MM.1S (cell line): ENCODE results near the gene LRRC23.

Experiments
- DNase-seq: peaks from one replicate; pipeline ENCODE4 v3.0.0-alpha.2; 2015
- H2AFZ ChIP-seq: fragments of 300-600 bp; sonication (generic); 2 replicates; pipeline ENCODE4 v1.6.0; 2016; ENCODE audit warnings: antibody characterized with exemption, low read length
- H3F3A ChIP-seq: fragments of 300-600 bp; sonication (generic); 2 replicates; pipeline ENCODE4 v1.6.1; 2016; ENCODE audit warnings: mild to moderate bottlenecking, antibody characterized with exemption, low read length, moderate library complexity, mixed read lengths; ENCODE audit not compliant: insufficient read depth
- H3K27ac ChIP-seq: fragments of 300-600 bp; sonication (generic); 2 replicates; pipeline ENCODE4 v1.5.1; 2016; ENCODE audit warnings: mild to moderate bottlenecking, low read length
- H3K27me3 ChIP-seq: fragments of 300-600 bp; sonication (generic); replicated peaks from 2 replicates; pipeline ENCODE4 v1.6.0; 2016; ENCODE audit warnings: low read length; ENCODE audit not compliant: insufficient read depth
- H3K36me3 ChIP-seq: fragments of 300-600 bp; sonication (generic); replicated peaks from 2 replicates; pipeline ENCODE4 v1.6.1; 2016; ENCODE audit warnings: mild to moderate bottlenecking, low read length, mixed read lengths; ENCODE audit not compliant: insufficient read depth
- H3K4me1 ChIP-seq: fragments of 300-600 bp; sonication (generic); 2 replicates; pipeline ENCODE4 v1.6.1; 2016; ENCODE audit warnings: low read length, mixed read lengths
- H3K4me2 ChIP-seq: fragments of 300-600 bp; sonication (generic); 2 replicates; pipeline ENCODE4 v1.6.0; 2016; ENCODE audit warnings: low read depth, low read length
- H3K4me3 ChIP-seq: fragments of 300-600 bp; sonication (generic); 2 replicates; pipeline ENCODE4 v1.5.1; 2016; ENCODE audit warnings: low read length, mixed read lengths
- H3K79me2 ChIP-seq: fragments of 300-600 bp; sonication (generic); 2 replicates; pipeline ENCODE4 v1.6.1; 2016; ENCODE audit warnings: mixed run types, low read length, mixed read lengths
- H3K9ac ChIP-seq: fragments of 300-600 bp; sonication (generic); 2 replicates; pipeline ENCODE4 v1.6.1; 2016; ENCODE audit warnings: low read length, mixed read lengths
- H3K9me2 ChIP-seq: fragments of 300-600 bp; sonication (generic); replicated peaks from 2 replicates; pipeline ENCODE4 v1.6.1; 2016; ENCODE audit warnings: mild to moderate bottlenecking, low read length, mixed read lengths; ENCODE audit not compliant: insufficient read depth
- H3K9me3 ChIP-seq: fragments of 300-600 bp; sonication (generic); replicated peaks from 2 replicates; pipeline ENCODE4 v1.6.1; 2016; ENCODE audit warnings: mild to moderate bottlenecking, low read length, mixed read lengths; ENCODE audit not compliant: insufficient read depth
- H4K20me1 ChIP-seq: fragments of 300-600 bp; sonication (generic); 2 replicates; pipeline ENCODE4 v1.6.1; 2016; ENCODE audit warnings: mild to moderate bottlenecking, low read length, moderate library complexity, mixed read lengths; ENCODE audit not compliant: insufficient read depth
- CTCF ChIP-seq: fragments of 300-600 bp; sonication (generic); IDR thresholded peaks from 2 replicates; pipeline ENCODE4 v1.5.1; 2016; ENCODE audit warnings: antibody characterized with exemption, low read length, mixed read lengths
- EZH2 ChIP-seq: fragments of 300-600 bp; sonication (generic); optimal IDR thresholded peaks from 2 replicates; pipeline ENCODE3; 2017; ENCODE audit warnings: low read depth, mild to moderate bottlenecking, antibody characterized with exemption, low read length, mixed read lengths
- EZH2phosphoT487 ChIP-seq: fragments of 300-600 bp; sonication (generic); IDR thresholded peaks from 2 replicates; pipeline ENCODE4 v1.6.1; 2018; ENCODE audit warnings: antibody characterized with exemption, low read length

Gene LRRC23

GRCh38 chr12:6943722-6944380, 39.2 kb downstream of the LRRC23 start, which contains the start of the genes C12orf57 and RNU7-1:
Gene C12orf57, plus strand, starts transcription at chr12:6944022. Its CDS starts 100 bp downstream, at chr12:6944122.
Gene RNU7-1, plus strand, starts transcription at chr12:6943816.
- H4K20me1 ChIP-seq: no peaks in the 10 kb centered on the region
- H3K4me1 ChIP-seq: peaks cover 17% of the 10 kb centered on the region
- peak within 1 kb of the TSS; percentile 47; the same call in 1 of the 2 replicates for H2AFZ ChIP-seq
- peak within 1 kb of the TSS; percentile 87 for H3K9ac ChIP-seq
- H3K4me2 ChIP-seq: peak within 1 kb of the TSS; percentile 84
- no peaks in the 10 kb centered on the region for H3K36me3 ChIP-seq
- H3K4me3 ChIP-seq: peak within 1 kb of the TSS; percentile 90
- no peaks in the 10 kb centered on the region for H3K27me3 ChIP-seq
- H3K27ac ChIP-seq: peak within 1 kb of the TSS; percentile 93
- H3K9me3 ChIP-seq: no peaks in the 10 kb centered on the region
- no peak for TF ChIP-seq EZH2
- TF ChIP-seq EZH2phosphoT487: no peak
- no peak for TF ChIP-seq CTCF
- peak; percentile 87 for DNase-seq
- H3K9me2 ChIP-seq: no peaks in the 10 kb centered on the region
- H3F3A ChIP-seq: peaks cover 48% of the 10 kb centered on the region
- H3K79me2 ChIP-seq: peaks cover 9% of the 10 kb centered on the region; the same call in 1 of the 2 replicates

GRCh38 chr12:6944381-6945186, 40.0 kb downstream of the LRRC23 start:
- Histone ChIP-seq H3F3A (peaks cover 56% of the 10 kb centered on the region), H3K9ac (peak overlapping the region; percentile 87), H2AFZ (peak overlapping the region; percentile 47; the same call in 1 of the 2 replicates), H3K4me2 (peak overlapping the region; percentile 84), H3K36me3 (no peaks in the 10 kb centered on the region), H3K9me3 (no peaks in the 10 kb centered on the region), H3K4me1 (peaks cover 24% of the 10 kb centered on the region), H3K4me3 (peak overlapping the region; percentile 90), H3K27ac (peak overlapping the region; percentile 93), H3K79me2 (peaks cover 9% of the 10 kb centered on the region; the same call in 1 of the 2 replicates), H3K27me3 (no peaks in the 10 kb centered on the region), H3K9me2 (no peaks in the 10 kb centered on the region), H4K20me1 (no peaks in the 10 kb centered on the region)
- peak; percentile 92 for DNase-seq
- no peak for TF ChIP-seq EZH2phosphoT487
- TF ChIP-seq CTCF: peak; percentile 92
- TF ChIP-seq EZH2: no peak

GRCh38 chr12:6945613-6946012, 41.0 kb downstream of the LRRC23 start:
- Histone ChIP-seq H3F3A (peaks cover 60% of the 10 kb centered on the region), H3K9ac (peak overlapping the region; percentile 87), H2AFZ (no peak overlapping the region), H3K36me3 (no peaks in the 10 kb centered on the region), H3K4me3 (peak overlapping the region; percentile 90), H4K20me1 (no peaks in the 10 kb centered on the region), H3K9me3 (no peaks in the 10 kb centered on the region), H3K4me2 (peak overlapping the region; percentile 84), H3K79me2 (peaks cover 17% of the 10 kb centered on the region), H3K27ac (peak overlapping the region; percentile 93), H3K27me3 (no peaks in the 10 kb centered on the region), H3K4me1 (peaks cover 34% of the 10 kb centered on the region), H3K9me2 (no peaks in the 10 kb centered on the region)
- TF ChIP-seq EZH2 (no peak), EZH2phosphoT487 (no peak), CTCF (no peak)
- DNase-seq: peak; percentile 57
